Measurements from ENCODE around the gene ELAVL4.

Gene ELAVL4

DNA sequence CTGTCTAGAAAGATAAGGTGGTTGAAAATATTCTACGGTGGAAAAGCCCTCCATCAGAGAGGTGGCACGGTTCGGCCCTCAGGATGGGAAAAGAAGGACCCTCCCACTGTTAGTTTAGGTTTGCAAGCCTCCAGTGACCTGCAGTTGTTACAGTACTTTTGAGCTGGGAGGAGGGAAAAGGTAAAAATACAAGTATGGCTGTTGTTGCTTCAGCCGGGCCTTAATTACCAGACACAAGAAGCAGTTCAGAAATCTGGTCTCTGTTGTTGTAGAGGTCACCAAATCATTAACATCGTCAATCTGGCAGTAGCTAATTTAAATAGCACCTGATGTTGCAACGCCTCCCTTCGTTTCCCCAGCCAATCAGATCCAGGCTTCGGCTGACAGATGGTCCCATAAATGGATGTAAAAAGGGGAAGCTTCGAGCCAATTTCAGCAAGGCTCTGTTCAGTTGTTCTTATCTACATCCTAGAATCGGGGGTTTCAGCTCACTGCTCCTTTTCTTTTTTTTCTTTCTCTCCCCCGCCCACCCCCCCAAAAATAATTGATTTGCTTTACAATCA is at the start of gene ELAVL4:
Gene ELAVL4, plus strand, starts transcription at position 424 of the 563 bp plus-strand sequence. CDS start 270 bp downstream, outside the sequence.
- TF ChIP-seq, protein P1, sequence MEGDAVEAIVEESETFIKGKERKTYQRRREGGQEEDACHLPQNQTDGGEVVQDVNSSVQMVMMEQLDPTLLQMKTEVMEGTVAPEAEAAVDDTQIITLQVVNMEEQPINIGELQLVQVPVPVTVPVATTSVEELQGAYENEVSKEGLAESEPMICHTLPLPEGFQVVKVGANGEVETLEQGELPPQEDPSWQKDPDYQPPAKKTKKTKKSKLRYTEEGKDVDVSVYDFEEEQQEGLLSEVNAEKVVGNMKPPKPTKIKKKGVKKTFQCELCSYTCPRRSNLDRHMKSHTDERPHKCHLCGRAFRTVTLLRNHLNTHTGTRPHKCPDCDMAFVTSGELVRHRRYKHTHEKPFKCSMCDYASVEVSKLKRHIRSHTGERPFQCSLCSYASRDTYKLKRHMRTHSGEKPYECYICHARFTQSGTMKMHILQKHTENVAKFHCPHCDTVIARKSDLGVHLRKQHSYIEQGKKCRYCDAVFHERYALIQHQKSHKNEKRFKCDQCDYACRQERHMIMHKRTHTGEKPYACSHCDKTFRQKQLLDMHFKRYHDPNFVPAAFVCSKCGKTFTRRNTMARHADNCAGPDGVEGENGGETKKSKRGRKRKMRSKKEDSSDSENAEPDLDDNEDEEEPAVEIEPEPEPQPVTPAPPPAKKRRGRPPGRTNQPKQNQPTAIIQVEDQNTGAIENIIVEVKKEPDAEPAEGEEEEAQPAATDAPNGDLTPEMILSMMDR (conservative IDR thresholded peaks at IDR 0.05; ENCODE audit: low read length): no peak
- H3K4me3 ChIP-seq (ENCODE audit: low read length): no peak within 1 kb of the TSS
- DNase-seq (ENCODE audit: low read depth): no peak

DNA sequence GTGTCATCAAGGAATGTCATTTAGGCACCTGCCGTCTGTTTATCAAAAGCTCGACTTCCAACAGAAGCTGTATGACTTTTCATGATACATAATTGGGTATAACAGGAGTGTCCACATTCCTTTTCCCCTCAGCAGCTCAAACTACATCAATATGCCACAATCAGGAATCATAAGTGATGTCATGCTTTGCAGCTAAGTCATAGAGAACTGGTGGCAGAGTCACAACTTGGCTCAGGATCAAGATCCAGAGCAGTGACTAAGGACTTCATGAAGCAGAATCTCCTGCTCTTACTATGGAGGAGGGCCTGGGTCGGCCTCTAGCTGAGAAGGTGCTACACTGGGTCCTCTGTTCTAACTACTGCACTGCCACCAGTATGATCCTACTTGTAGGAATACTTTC is 48.4 kb upstream of the ELAVL4 start:
- H3K4me3 ChIP-seq (ENCODE audit: low read length): no peak overlapping the region
- TF ChIP-seq, protein P1 (conservative IDR thresholded peaks at IDR 0.05; ENCODE audit: low read length): no peak
- DNase-seq (ENCODE audit: low read depth): no peak

DNA sequence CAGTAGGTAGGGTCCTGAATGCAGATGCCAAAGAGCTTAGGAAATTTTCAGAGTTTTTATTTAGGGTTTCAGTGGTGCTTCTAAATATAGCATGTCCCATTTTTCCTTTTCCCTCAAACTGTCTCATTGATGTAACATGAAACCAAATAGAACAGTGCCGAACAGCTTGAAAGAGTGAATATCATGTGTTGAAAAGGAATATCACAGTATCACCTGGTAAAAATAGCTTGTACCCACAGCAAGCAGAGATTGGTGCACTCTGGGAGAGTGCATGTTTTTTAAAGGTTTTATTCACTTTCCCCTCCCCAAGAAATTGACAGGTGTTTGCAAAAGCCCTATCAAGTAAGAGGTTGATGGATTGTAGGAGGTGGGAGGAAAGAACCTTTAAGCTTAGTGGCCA is 41.9 kb upstream of the ELAVL4 start:
- TF ChIP-seq, protein P1 (conservative IDR thresholded peaks at IDR 0.05; ENCODE audit: low read length): no peak
- no peak for DNase-seq (ENCODE audit: low read depth)
- H3K4me3 ChIP-seq (ENCODE audit: low read length): no peak overlapping the region

DNA sequence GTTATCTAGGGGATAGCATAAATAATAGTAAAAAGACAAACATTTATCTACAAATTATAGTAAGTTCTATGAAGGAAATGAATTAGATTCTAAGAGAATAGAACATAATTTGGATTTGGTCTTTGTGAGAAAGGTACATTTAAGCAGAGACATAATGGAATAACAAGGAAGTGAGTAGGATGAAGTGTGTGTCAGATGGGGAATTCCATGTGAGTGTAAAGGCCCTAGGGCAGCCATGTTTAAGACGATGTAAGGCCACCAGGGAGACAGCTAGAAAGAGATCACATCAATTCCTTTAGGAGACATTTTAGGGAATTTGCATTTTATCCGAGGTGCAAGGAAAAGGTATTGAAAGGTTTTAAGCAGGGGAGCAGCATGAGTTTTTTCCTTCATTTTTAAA is 33.8 kb upstream of the ELAVL4 start:
- TF ChIP-seq, protein P1 (conservative IDR thresholded peaks at IDR 0.05; ENCODE audit: low read length): no peak
- DNase-seq (ENCODE audit: low read depth): no peak
- no peak overlapping the region for H3K4me3 ChIP-seq (ENCODE audit: low read length)

DNA sequence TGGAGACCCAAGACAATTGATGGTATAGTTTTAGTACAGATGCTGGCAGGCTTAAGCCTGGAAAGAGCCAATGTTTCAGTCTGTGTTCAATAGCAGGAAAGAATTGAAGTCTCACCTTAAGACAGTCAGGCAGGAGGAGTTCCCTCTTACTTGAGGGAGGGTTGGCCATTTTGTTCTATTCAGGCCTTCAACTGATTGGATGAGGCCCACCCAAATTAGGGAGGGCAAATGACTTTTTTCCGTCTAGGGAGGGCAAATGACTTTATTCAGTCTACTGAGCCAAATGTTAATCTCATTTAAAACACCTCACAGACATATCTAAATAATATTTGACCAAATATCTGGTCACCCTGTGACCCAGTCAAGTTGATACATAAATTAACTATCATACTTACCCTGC is 31.4 kb upstream of the ELAVL4 start:
- no peak overlapping the region for H3K4me3 ChIP-seq (ENCODE audit: low read length)
- TF ChIP-seq, protein P1 (conservative IDR thresholded peaks at IDR 0.05; ENCODE audit: low read length): no peak
- DNase-seq (ENCODE audit: low read depth): no peak

DNA sequence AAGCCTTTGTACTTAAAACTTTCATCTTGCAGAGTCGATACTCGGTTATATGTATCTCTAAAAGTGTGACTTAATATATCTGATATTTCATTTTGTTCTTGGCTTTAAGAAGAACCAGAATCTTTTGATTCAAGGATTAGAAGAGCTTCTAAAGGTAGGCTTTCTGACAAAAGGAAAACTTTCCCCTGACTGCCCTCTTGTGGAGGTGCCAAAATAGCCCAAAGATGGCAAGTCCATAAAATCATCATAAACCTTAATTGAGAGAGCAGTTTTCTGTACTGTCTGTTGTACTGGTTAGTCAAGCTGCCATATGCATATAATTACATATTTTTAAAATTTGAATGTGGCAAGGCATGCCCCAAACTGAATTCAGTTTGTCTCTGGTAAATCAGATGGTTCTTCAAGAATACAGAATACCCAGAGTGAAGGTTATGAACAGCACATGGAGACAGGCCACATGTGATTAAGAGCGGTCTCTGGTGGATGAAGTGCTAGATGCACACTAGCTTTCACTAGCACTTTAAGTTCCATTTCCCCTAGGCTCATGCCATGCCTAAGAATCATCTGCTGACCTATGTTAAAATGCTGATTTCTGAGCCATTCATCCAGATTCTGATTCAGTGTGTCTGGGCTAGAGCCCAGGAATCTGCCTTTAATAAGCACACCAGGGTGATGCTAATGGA is 27.7 kb upstream of the ELAVL4 start:
- H3K4me3 ChIP-seq (ENCODE audit: low read length): no peak overlapping the region
- DNase-seq (ENCODE audit: low read depth): no peak
- TF ChIP-seq, protein P1 (conservative IDR thresholded peaks at IDR 0.05; ENCODE audit: low read length): peak; percentile 21; the same call in 1 of the 2 replicates

DNA sequence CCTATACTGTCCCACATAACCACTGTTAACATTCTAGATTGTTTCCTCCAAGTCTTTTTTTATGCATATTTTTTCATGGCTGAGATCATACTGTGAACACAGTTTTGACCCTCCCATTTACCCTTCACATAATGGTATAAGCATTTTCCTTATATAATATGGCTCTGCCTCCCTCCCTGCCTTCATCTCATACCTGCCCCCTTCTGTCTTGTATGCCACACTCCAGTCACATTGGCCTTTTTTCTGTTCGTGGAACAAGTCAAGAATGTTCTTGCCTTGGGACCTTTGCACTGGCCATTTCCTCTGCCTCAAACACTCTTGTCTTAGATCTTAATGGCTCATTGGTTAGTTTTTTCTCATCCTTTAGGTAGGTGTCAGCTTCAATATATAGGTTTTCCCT is 24.3 kb upstream of the ELAVL4 start:
- TF ChIP-seq, protein P1 (conservative IDR thresholded peaks at IDR 0.05; ENCODE audit: low read length): no peak
- no peak for DNase-seq (ENCODE audit: low read depth)
- H3K4me3 ChIP-seq (ENCODE audit: low read length): no peak overlapping the region
